ENCODE results near the gene TSPOAP1. TPM values are rescaled to one million over a fixed set of nuclear protein-coding genes. Genes with fewer than 3 reads are reported as not detected.

TSPOAP1 gene
- total and polyA plus RNA-seq, 2 of the 13 experiments (the other 11 are each of a cell fraction or from before 2014, with no cell fraction given), result not detected

- ChIA-PET CTCF (ENCODE audit: low intra/inter-chr PET ratio, low total read pairs) (interaction anchor here (1.6 to 2.2 kb wide), 2 partner anchors 65 to 95 kb away, joined by 3 to 19 read pairs; partner anchors contain the start of gene RNF43), POLR2A (interaction anchor here (0.7 to 8.1 kb wide), 24 partner anchors 10 to 803 kb away, joined by 3 to 254 read pairs (median 10); partner anchors contain the start of genes PRR11, RNF43 and SKA2)
- peak overlapping the region; percentile 90 for H3K9ac ChIP-seq (ENCODE audit: insufficient read depth, low read depth, low read length)
- in situ Hi-C loops (cut with HindIII; ENCODE audit: extremely low pct_ligation_motif_present, low pct_unique_long_range_greater_than_20kb) (no loop called here), intact Hi-C loops (cut with micrococcal nuclease; ENCODE audit: unreplicated experiment) (loop anchor here (1.0 to 2.0 kb wide), 5 partner anchors 17 to 65 kb away; partner anchors contain the start of gene RNF43)
- H3K27me3 ChIP-seq (ENCODE audit: control insufficient read depth in 1 of 2, insufficient read depth in 2 of 2, low read length in 2 of 2), result no peaks in the 10 kb centered on the region; a peak in 1 of 5 replicates
- peak overlapping the region; percentile 58 to 92 (median 88) for H3K4me3 ChIP-seq (replicated peaks in 1 of 3; ENCODE audit: insufficient read depth in 1 of 3, low read depth in 2 of 3, low read length in 3 of 3)
- peaks cover 39% of the 10 kb centered on the region for H3K4me1 ChIP-seq (ENCODE audit: insufficient read depth, low read length)
- FAIRE-seq (no peak), DNase-seq (ENCODE audit: low spot score) (no peak), ATAC-seq (peak; percentile 55)
- WGBS (ENCODE audit: low lambda C conversion rate), result 40% methylated on average over 26 of the region's 26 CpGs
- H3K79me2 ChIP-seq (ENCODE audit: insufficient read depth, low read length), result peaks cover 33% of the 10 kb centered on the region
- no peaks in the 10 kb centered on the region for H3K9me3 ChIP-seq (ENCODE audit: low read length)
- peak overlapping the region; percentile 88 for H3K27ac ChIP-seq (ENCODE audit: extremely low read length, insufficient read depth, low read length)
- no peak overlapping the region for H2AFZ ChIP-seq (ENCODE audit: low read length)
- TSS peak; percentile 96 for BruUV-seq (replicated peaks)
- H4K20me1 ChIP-seq (ENCODE audit: insufficient read depth, low read length), result no peaks in the 10 kb centered on the region
- peaks cover 37 to 64% of the 10 kb centered on the region in 2 experiments for H3K36me3 ChIP-seq (replicated peaks in 1 of 2; ENCODE audit: control insufficient read depth in 1 of 2, insufficient read depth in 2 of 2, low read length in 2 of 2)
- H3K4me2 ChIP-seq (ENCODE audit: low read depth, low read length), result peak overlapping the region; percentile 97
- TF ChIP-seq MLLT10 (CRISPR knock-in tag; IDR thresholded peaks at IDR 0.05) (no peak), RCOR2 (CRISPR knock-in tag; IDR thresholded peaks at IDR 0.05) (peak; percentile 59; the same call in 1 of the 2 replicates), ZNF451 (CRISPR knock-in tag; IDR thresholded peaks at IDR 0.05) (no peak), ZNF12 (CRISPR knock-in tag; IDR thresholded peaks at IDR 0.05) (no peak), PITX1 (CRISPR knock-in tag; IDR thresholded peaks at IDR 0.05) (no peak), ZSCAN25 (CRISPR knock-in tag; IDR thresholded peaks at IDR 0.05) (no peak), KDM1A (CRISPR knock-in tag; IDR thresholded peaks at IDR 0.05) (peak; percentile 79; the same call in 1 of the 2 replicates), YY1 (IDR thresholded peaks at IDR 0.05; ENCODE audit: insufficient read depth, insufficient replicate concordance, low read depth, low read length) (no peak), ZNF350 (CRISPR knock-in tag; IDR thresholded peaks at IDR 0.05; ENCODE audit: borderline replicate concordance, low read depth) (no peak), BATF2 (CRISPR knock-in tag; IDR thresholded peaks at IDR 0.05) (no peak), ZFP36L1 (CRISPR knock-in tag; IDR thresholded peaks at IDR 0.05) (no peak), SP140L (CRISPR knock-in tag; IDR thresholded peaks at IDR 0.05; ENCODE audit: borderline replicate concordance) (no peak), ZNF660 (CRISPR knock-in tag; IDR thresholded peaks at IDR 0.05; ENCODE audit: borderline replicate concordance, low read depth) (no peak), HNRNPL (IDR thresholded peaks at IDR 0.05; ENCODE audit: low read depth, low read length) (no peak), ZC3H4 (CRISPR knock-in tag; IDR thresholded peaks at IDR 0.05; ENCODE audit: borderline replicate concordance) (peak; percentile 76; the same call in 1 of the 2 replicates), RBM39 (IDR thresholded peaks at IDR 0.05; ENCODE audit: low read depth, low read length, poor library complexity, severe bottlenecking) (no peak), ETS1 (CRISPR knock-in tag; IDR thresholded peaks at IDR 0.05) (no peak), CHD4 (IDR thresholded peaks at IDR 0.05; ENCODE audit: borderline replicate concordance, low read length) (peak; percentile 55; the same call in 1 of the 2 replicates), ZNF740 (CRISPR knock-in tag; IDR thresholded peaks at IDR 0.05) (no peak), ZNF24 (IDR thresholded peaks at IDR 0.05) (no peak), RBM22 (optimal IDR thresholded peaks at IDR 0.05; ENCODE audit: low read length) (peak; percentile 94), CENPT (CRISPR knock-in tag; IDR thresholded peaks at IDR 0.05; ENCODE audit: low read depth) (no peak), ZNF121 (CRISPR knock-in tag; IDR thresholded peaks at IDR 0.05) (no peak; the same call in 1 of the 2 replicates)
Measured at GRCh38 chr17:58352596-58353388, 24.2 kb upstream of the TSPOAP1 start.

All from HepG2 (cell line).